CD14-positive monocyte (primary cell): ENCODE measurements around the gene CEACAM18. TPM values are rescaled to one million over a fixed set of nuclear protein-coding genes. Genes with fewer than 3 reads are reported as not detected.

Experiments
- DNase-seq, 3 donors: peaks; one replicate each; pipeline ENCODE4 v3.0.0-alpha.2; 2011 to 2022
- H2AFZ ChIP-seq: 2 replicates; pipeline ENCODE4 v1.6.0; 2012; ENCODE audit warnings: mild to moderate bottlenecking, low read depth, low read length, inconsistent platforms; ENCODE audit not compliant: insufficient read depth, poor library complexity, severe bottlenecking
- H3K27ac ChIP-seq, 2 donors: 1 replicate in 1 of 2; 2 replicates in 1 of 2; pipeline ENCODE4 v1.5.1; 2012 to 2013; ENCODE audit warnings: low read length in 2 of 2, control low read depth in 1 of 2, inconsistent platforms in 1 of 2, low read depth in 1 of 2, mild to moderate bottlenecking in 1 of 2
- H3K27me3 ChIP-seq, 2 donors: one replicate each; pipeline versions ENCODE4 v1.6.0 to v1.6.1; 2011 to 2013; ENCODE audit warnings: low read length in 2 of 2; ENCODE audit not compliant: control insufficient read depth in 2 of 2, insufficient read depth in 2 of 2
- H3K36me3 ChIP-seq, 2 donors: replicated peaks in 1 of 2; 1 replicate in 1 of 2; 2 replicates in 1 of 2; pipeline versions ENCODE4 v1.5.1 to v1.6.1; 2012 to 2013; ENCODE audit warnings: low read length in 2 of 2, control low read depth in 1 of 2, inconsistent platforms in 1 of 2, mild to moderate bottlenecking in 1 of 2; ENCODE audit not compliant: insufficient read depth in 2 of 2, control insufficient read depth in 1 of 2
- H3K4me1 ChIP-seq, 2 donors: 1 replicate in 1 of 2; 2 replicates in 1 of 2; pipeline versions ENCODE4 v1.5.1 to v1.6.1; 2012 to 2013; ENCODE audit warnings: low read length in 2 of 2, control low read depth in 1 of 2, inconsistent platforms in 1 of 2, mild to moderate bottlenecking in 1 of 2, moderate library complexity in 1 of 2; ENCODE audit not compliant: insufficient read depth in 2 of 2, control insufficient read depth in 1 of 2
- H3K4me2 ChIP-seq: replicated peaks from 2 replicates; pipeline ENCODE3; 2012; ENCODE audit warnings: low read length, moderate library complexity, mild to moderate bottlenecking; ENCODE audit not compliant: poor library complexity, severe bottlenecking; ENCODE audit errors: extremely low read depth
- H3K4me3 ChIP-seq, 3 experiments: fragments of 200-600 bp in 1 of 3; sonication (generic) in 1 of 3; replicated peaks in 1 of 3; 1 replicate in 2 of 3; 2 replicates in 1 of 3; pipeline ENCODE4 v1.5.1; 2011 to 2013; ENCODE audit warnings: low read length in 3 of 3, mild to moderate bottlenecking in 3 of 3, control low read depth in 2 of 3, low read depth in 2 of 3, inconsistent platforms in 1 of 3, moderate library complexity in 1 of 3
- H3K79me2 ChIP-seq: 2 replicates; pipeline ENCODE4 v1.6.0; 2012; ENCODE audit warnings: mild to moderate bottlenecking, control low read depth, inconsistent platforms, low read length, moderate library complexity; ENCODE audit not compliant: insufficient read depth
- H3K9ac ChIP-seq: 2 replicates; pipeline ENCODE4 v1.6.0; 2017; ENCODE audit warnings: low read length, mild to moderate bottlenecking; ENCODE audit not compliant: insufficient read depth, poor library complexity, severe bottlenecking
- H3K9me3 ChIP-seq, 2 donors: replicated peaks in 1 of 2; 1 replicate in 1 of 2; 2 replicates in 1 of 2; pipeline versions ENCODE4 v1.5.1 to v1.6.1; 2012 to 2013; ENCODE audit warnings: low read length in 2 of 2, control low read depth in 1 of 2; ENCODE audit not compliant: control insufficient read depth in 1 of 2, insufficient read depth in 1 of 2
- H4K20me1 ChIP-seq: 2 replicates; pipeline ENCODE4 v1.6.0; 2012; ENCODE audit warnings: mild to moderate bottlenecking, low read length, control low read depth, moderate library complexity; ENCODE audit not compliant: insufficient read depth
- H3K27ac Mint-ChIP-seq, 7 donors: one replicate each; pipeline ENCODE4 v1.8.0; 2020; ENCODE audit warnings: mild to moderate bottlenecking in 7 of 7, mixed read lengths in 7 of 7, moderate library complexity in 6 of 7, inconsistent platforms in 2 of 7
- H3K27me3 Mint-ChIP-seq, 3 donors: one replicate each; pipeline ENCODE4 v1.8.0; 2021 to 2022; ENCODE audit warnings: low read depth in 3 of 3, mild to moderate bottlenecking in 3 of 3, mixed read lengths in 3 of 3, moderate library complexity in 3 of 3, inconsistent platforms in 1 of 3
- H3K36me3 Mint-ChIP-seq, 2 donors: one replicate each; pipeline ENCODE4 v1.8.0; 2020; ENCODE audit warnings: mixed read lengths in 2 of 2, inconsistent platforms in 1 of 2, mild to moderate bottlenecking in 1 of 2
- H3K4me1 Mint-ChIP-seq: one replicate; pipeline ENCODE4 v1.8.0; 2020; ENCODE audit warnings: mild to moderate bottlenecking, mixed read lengths
- H3K4me3 Mint-ChIP-seq, 2 donors: one replicate each; pipeline ENCODE4 v1.8.0; 2020; ENCODE audit warnings: mild to moderate bottlenecking in 2 of 2, mixed read lengths in 2 of 2, moderate library complexity in 1 of 2
- H3K9me3 Mint-ChIP-seq, 7 donors: one replicate each; pipeline ENCODE4 v1.8.0; 2020 to 2022; ENCODE audit warnings: mixed read lengths in 7 of 7, mild to moderate bottlenecking in 6 of 7, moderate library complexity in 6 of 7, inconsistent platforms in 2 of 7
- WGBS: methylation state at CpG from one replicate; pipeline ENCODE4 v1.1.5; 2013; ENCODE audit warnings: missing lambda C conversion rate; ENCODE audit not compliant: insufficient coverage; 5-methylcytosine and 5-hydroxymethylcytosine counted together
- intact Hi-C, 2 donors: fragments of 100-400 bp; cut with micrococcal nuclease; formaldehyde crosslinking; loops; one replicate each; pipeline versions ENCODE4 v1.15.0 to v1.15.1; 2023
- polyA plus RNA-seq, 3 donors: library from polyadenylated mRNA; depleted of rRNA in 1 of 3; unstranded in 2 of 3; stranded (reverse) in 1 of 3; fragments of 300-500 nt in 2 of 3; fragments of >200 nt in 1 of 3; fragmentation: Illumina TruSeq in 2 of 3; gene quantifications; 1 replicate in 2 of 3; 2 replicates in 1 of 3; pipeline ENCODE4 v1.2.3, GENCODE V29; 2012 to 2021
- TF ChIP-seq, protein P1 (sequence below): fragments of 200-600 bp; IDR thresholded peaks from one replicate; pipeline ENCODE4 v1.8.0; 2022; ENCODE audit warnings: antibody characterized with exemption, mild to moderate bottlenecking

The CEACAM18 gene
- polyA plus RNA-seq, 3 donors = not detected

DNA sequence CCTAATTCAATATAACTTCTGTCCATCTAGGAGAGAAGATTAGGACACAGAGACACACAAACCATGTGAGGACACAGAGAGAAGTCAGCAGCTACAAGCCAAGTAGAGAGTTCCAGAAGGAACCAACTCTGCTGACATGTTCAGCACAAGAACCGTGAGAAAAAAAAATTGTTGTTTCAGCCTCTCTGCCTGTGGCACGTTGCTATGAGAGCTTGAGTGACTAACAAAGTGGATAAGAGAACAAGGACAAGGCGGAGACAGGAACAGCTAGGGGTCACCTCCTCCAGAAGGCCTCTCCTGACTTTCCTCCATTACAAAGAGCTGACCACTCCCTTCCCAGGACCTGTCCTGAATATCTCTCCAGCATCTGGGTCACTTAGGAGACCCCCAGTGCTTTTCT lies 28.9 kb downstream of the CEACAM18 start:
- Mint-ChIP-seq H3K9me3 (peaks cover 9 to 18% (median 13%) of the 10 kb centered on the region in 7 donors), H3K4me1 (peaks cover 85% of the 10 kb centered on the region), H3K36me3 (peaks cover 6 to 14% of the 10 kb centered on the region in 2 donors), H3K4me3 (peak overlapping the region; percentile 27 to 49), H3K27ac (peak overlapping the region in 6 of 7 donors; percentile 76 to 86 (median 82)), H3K27me3 (peaks cover 0 to 2% (median 0%) of the 10 kb centered on the region in 3 donors)
- 28% methylated on average over 2 of the region's 3 CpGs for WGBS
- Histone ChIP-seq H3K27ac (peak overlapping the region in 1 of 2 donors; percentile 56), H3K9me3 (peaks cover 8 to 13% of the 10 kb centered on the region in 2 donors), H3K4me2 (peak overlapping the region; percentile 44), H3K79me2 (no peaks in the 10 kb centered on the region), H4K20me1 (no peaks in the 10 kb centered on the region), H2AFZ (no peak overlapping the region), H3K4me1 (peaks cover 77 to 92% of the 10 kb centered on the region in 2 donors), H3K9ac (peak overlapping the region; percentile 11), H3K27me3 (no peaks in the 10 kb centered on the region), H3K4me3 (peak overlapping the region in 1 of 3 experiments; percentile 44), H3K36me3 (no peaks in the 10 kb centered on the region)
- TF ChIP-seq, protein P1, sequence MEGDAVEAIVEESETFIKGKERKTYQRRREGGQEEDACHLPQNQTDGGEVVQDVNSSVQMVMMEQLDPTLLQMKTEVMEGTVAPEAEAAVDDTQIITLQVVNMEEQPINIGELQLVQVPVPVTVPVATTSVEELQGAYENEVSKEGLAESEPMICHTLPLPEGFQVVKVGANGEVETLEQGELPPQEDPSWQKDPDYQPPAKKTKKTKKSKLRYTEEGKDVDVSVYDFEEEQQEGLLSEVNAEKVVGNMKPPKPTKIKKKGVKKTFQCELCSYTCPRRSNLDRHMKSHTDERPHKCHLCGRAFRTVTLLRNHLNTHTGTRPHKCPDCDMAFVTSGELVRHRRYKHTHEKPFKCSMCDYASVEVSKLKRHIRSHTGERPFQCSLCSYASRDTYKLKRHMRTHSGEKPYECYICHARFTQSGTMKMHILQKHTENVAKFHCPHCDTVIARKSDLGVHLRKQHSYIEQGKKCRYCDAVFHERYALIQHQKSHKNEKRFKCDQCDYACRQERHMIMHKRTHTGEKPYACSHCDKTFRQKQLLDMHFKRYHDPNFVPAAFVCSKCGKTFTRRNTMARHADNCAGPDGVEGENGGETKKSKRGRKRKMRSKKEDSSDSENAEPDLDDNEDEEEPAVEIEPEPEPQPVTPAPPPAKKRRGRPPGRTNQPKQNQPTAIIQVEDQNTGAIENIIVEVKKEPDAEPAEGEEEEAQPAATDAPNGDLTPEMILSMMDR = no peak
- DNase-seq = peak; percentile 49 to 73 (median 58)
- intact Hi-C loops = loop anchor here in 1 of 2 donors (10.0 kb wide), 1 partner anchor 112 kb away; the partner anchor contains the start of gene C19orf84

DNA sequence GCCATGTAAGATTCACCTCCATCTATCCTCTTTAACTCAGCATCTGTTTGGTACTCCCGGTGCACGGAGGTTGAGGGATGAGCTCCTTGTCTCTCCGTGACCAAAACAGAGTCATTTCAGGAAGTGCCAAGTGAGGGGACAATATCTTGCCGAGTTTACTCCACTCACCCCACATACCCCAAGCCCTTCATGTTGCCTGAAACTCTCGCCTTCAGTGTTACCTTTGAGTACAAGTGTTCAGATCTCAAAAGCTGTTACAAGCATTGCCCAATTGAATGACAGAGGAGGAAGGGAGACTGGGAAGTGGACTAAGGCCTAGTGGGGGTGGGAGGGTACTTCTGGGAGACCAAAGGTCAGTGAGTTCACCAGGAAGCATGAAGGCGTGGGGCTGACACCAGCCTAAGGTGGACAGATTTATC lies 29.3 kb downstream of the CEACAM18 start:
- peak overlapping the region in 1 of 2 donors; percentile 56 for H3K27ac ChIP-seq
- WGBS = 72% methylated on average over 3 of the region's 6 CpGs

More for the DNA sequence above, 29.3 kb downstream of the CEACAM18 start:
- peaks cover 8 to 13% of the 10 kb centered on the region in 2 donors for H3K9me3 ChIP-seq
- peak overlapping the region; percentile 44 for H3K4me2 ChIP-seq
- H3K27me3 ChIP-seq = no peaks in the 10 kb centered on the region
- H4K20me1 ChIP-seq = no peaks in the 10 kb centered on the region
- peaks cover 72 to 87% of the 10 kb centered on the region in 2 donors for H3K4me1 ChIP-seq
- Mint-ChIP-seq H3K36me3 (peaks cover 6 to 13% of the 10 kb centered on the region in 2 donors), H3K9me3 (peaks cover 9 to 18% (median 13%) of the 10 kb centered on the region in 7 donors), H3K4me3 (peak overlapping the region; percentile 27 to 49), H3K4me1 (peaks cover 80% of the 10 kb centered on the region), H3K27me3 (peaks cover 0 to 2% (median 0%) of the 10 kb centered on the region in 3 donors), H3K27ac (peak overlapping the region in 6 of 7 donors; percentile 76 to 86 (median 82))
- H3K4me3 ChIP-seq = peak overlapping the region in 1 of 3 experiments; percentile 44
- DNase-seq = peak in 2 of 3 donors; percentile 31 to 44
- H3K79me2 ChIP-seq = no peaks in the 10 kb centered on the region
- intact Hi-C loops = loop anchor here in 1 of 2 donors (10.0 kb wide), 1 partner anchor 113 kb away; the partner anchor contains the start of gene C19orf84
- peak overlapping the region; percentile 11 for H3K9ac ChIP-seq
- H2AFZ ChIP-seq = no peak overlapping the region
- H3K36me3 ChIP-seq = no peaks in the 10 kb centered on the region
- TF ChIP-seq, protein P1 = no peak
